Liver (tissue), 9 donors: ENCODE measurements around the gene HPS1. TPM values are rescaled to one million over a fixed set of nuclear protein-coding genes. Genes with fewer than 3 reads are reported as not detected.
A peak's percentile ranks its signal among the peaks of the same experiment; 100 is the strongest.

Experiments used
- DNase-seq: peaks from one replicate; pipeline ENCODE4 v3.0.0-alpha.2; 2017; ENCODE audit warnings: low spot score
- H3K27ac ChIP-seq, 2 donors: one replicate each; pipeline ENCODE4 v1.7.0; 2013; ENCODE audit warnings: inconsistent platforms in 2 of 2, low read length in 2 of 2, control low read depth in 1 of 2, low read depth in 1 of 2, mild to moderate bottlenecking in 1 of 2
- H3K27me3 ChIP-seq, 4 donors: one replicate each; pipeline versions ENCODE4 v1.6.1 to v1.7.0; 2013; ENCODE audit warnings: low read length in 3 of 4, inconsistent platforms in 1 of 4, mild to moderate bottlenecking in 1 of 4, moderate library complexity in 1 of 4; ENCODE audit not compliant: control insufficient read depth in 4 of 4, insufficient read depth in 4 of 4
- H3K36me3 ChIP-seq, 4 donors: one replicate each; pipeline versions ENCODE4 v1.6.1 to v1.7.0; 2013; ENCODE audit warnings: low read length in 3 of 4, mild to moderate bottlenecking in 3 of 4, low read depth in 1 of 4, moderate library complexity in 1 of 4; ENCODE audit not compliant: control insufficient read depth in 4 of 4, insufficient read depth in 3 of 4
- H3K4me1 ChIP-seq, 4 donors: one replicate each; pipeline versions ENCODE4 v1.6.1 to v1.7.0; 2013; ENCODE audit warnings: low read length in 3 of 4, mild to moderate bottlenecking in 3 of 4, moderate library complexity in 1 of 4; ENCODE audit not compliant: control insufficient read depth in 4 of 4, insufficient read depth in 4 of 4
- H3K4me3 ChIP-seq, 3 donors: one replicate each; pipeline versions ENCODE4 v1.6.1 to v1.7.0; 2013; ENCODE audit warnings: low read length in 3 of 3, control low read depth in 1 of 3, low read depth in 1 of 3, mild to moderate bottlenecking in 1 of 3
- H3K9ac ChIP-seq, 2 donors: one replicate each; pipeline ENCODE4 v1.7.0; 2013; ENCODE audit warnings: low read length in 2 of 2, mild to moderate bottlenecking in 2 of 2, moderate library complexity in 2 of 2, control low read depth in 1 of 2, low read depth in 1 of 2
- H3K9me3 ChIP-seq, 4 donors: one replicate each; pipeline versions ENCODE4 v1.6.1 to v1.7.0; 2013; ENCODE audit warnings: low read length in 3 of 4; ENCODE audit not compliant: control insufficient read depth in 4 of 4
- ATF3 ChIP-seq: IDR thresholded peaks from 2 replicates; pipeline ENCODE4 v1.6.1; 2016; ENCODE audit warnings: antibody characterized with exemption
- CTCF ChIP-seq: fragments of 150-350 bp; IDR thresholded peaks from 2 replicates; pipeline ENCODE4 v1.5.1; 2017; ENCODE audit warnings: improper control_type of control experiment, low read depth, low read length; ENCODE audit not compliant: missing input control
- EGR1 ChIP-seq, 2 donors: IDR thresholded peaks; 2 replicates each; pipeline ENCODE4 v1.6.1; 2016 to 2018; ENCODE audit warnings: antibody characterized with exemption in 2 of 2, low read depth in 2 of 2
- FOXA1 ChIP-seq: IDR thresholded peaks from 2 replicates; pipeline ENCODE4 v1.6.1; 2016; ENCODE audit warnings: antibody characterized with exemption
- FOXA2 ChIP-seq: IDR thresholded peaks from 2 replicates; pipeline ENCODE4 v1.6.1; 2016; ENCODE audit warnings: antibody characterized with exemption
- GABPA ChIP-seq, 2 donors: IDR thresholded peaks in 1 of 2; conservative IDR thresholded peaks in 1 of 2; 2 replicates each; pipeline ENCODE4 v1.6.1; 2016; ENCODE audit warnings: antibody characterized with exemption in 2 of 2, mild to moderate bottlenecking in 1 of 2, moderate library complexity in 1 of 2
- HNF4A ChIP-seq, 2 donors: conservative IDR thresholded peaks; 2 replicates each; pipeline ENCODE4 v1.6.1; 2016; ENCODE audit warnings: antibody characterized with exemption in 2 of 2, mild to moderate bottlenecking in 2 of 2
- HNF4G ChIP-seq: IDR thresholded peaks from 2 replicates; pipeline ENCODE4 v1.6.1; 2016; ENCODE audit warnings: antibody characterized with exemption
- JUND ChIP-seq, 2 donors: IDR thresholded peaks; 2 replicates each; pipeline ENCODE4 v1.6.1; 2016; ENCODE audit warnings: antibody characterized with exemption in 2 of 2
- MAX ChIP-seq: IDR thresholded peaks from 2 replicates; pipeline ENCODE4 v1.6.1; 2016; ENCODE audit warnings: antibody characterized with exemption
- NR2F2 ChIP-seq: IDR thresholded peaks from 2 replicates; pipeline ENCODE4 v1.6.1; 2016; ENCODE audit warnings: antibody characterized with exemption
- RAD21 ChIP-seq, 2 donors: IDR thresholded peaks; 2 replicates each; pipeline ENCODE4 v1.6.1; 2016; ENCODE audit warnings: antibody characterized with exemption in 2 of 2, mild to moderate bottlenecking in 2 of 2
- RXRA ChIP-seq, 2 donors: IDR thresholded peaks; 2 replicates each; pipeline ENCODE4 v1.6.1; 2017 to 2018; ENCODE audit warnings: antibody characterized with exemption in 2 of 2, mild to moderate bottlenecking in 1 of 2
- SP1 ChIP-seq: IDR thresholded peaks from 2 replicates; pipeline ENCODE4 v1.6.1; 2018; ENCODE audit warnings: antibody characterized with exemption, mild to moderate bottlenecking
- TAF1 ChIP-seq: conservative IDR thresholded peaks from 2 replicates; pipeline ENCODE4 v1.6.1; 2016; ENCODE audit warnings: antibody characterized with exemption, mild to moderate bottlenecking
- YY1 ChIP-seq: IDR thresholded peaks from 2 replicates; pipeline ENCODE4 v1.6.1; 2016; ENCODE audit warnings: antibody characterized with exemption, mild to moderate bottlenecking
- WGBS: extraction: QIAGEN DNeasy Blood & Tissue Kit; methylation state at CpG from one replicate; pipeline ENCODE4 v1.1.7; 2013; 5-methylcytosine and 5-hydroxymethylcytosine counted together
- polyA plus RNA-seq, 2 donors: library from polyadenylated mRNA; stranded (reverse) in 1 of 2; unstranded in 1 of 2; fragments of 200-250 nt in 1 of 2; fragments of >200 nt in 1 of 2; fragmentation: Nextera tagmentation in 1 of 2; extraction: Ambion mirVana in 1 of 2; gene quantifications; one replicate each; pipeline versions ENCODE4 v1.2.1 to v1.2.3, GENCODE V29; 2013 to 2015
- total RNA-seq, 2 donors: library from RNA; depleted of rRNA; stranded (reverse); fragments of >200 nt; gene quantifications; one replicate each; pipeline ENCODE4 v1.2.3, GENCODE V29; 2014
- TF ChIP-seq, protein P1 (sequence below): IDR thresholded peaks from 2 replicates; pipeline ENCODE4 v1.6.1; 2016; ENCODE audit warnings: antibody characterized with exemption, mild to moderate bottlenecking
- TF ChIP-seq, protein P2 (sequence below): IDR thresholded peaks from 2 replicates; pipeline ENCODE4 v1.6.1; 2016; ENCODE audit warnings: antibody characterized with exemption
- donor health status: healthy.
- donor health status: healthy.
- donor health status: healthy.
- donor health status: healthy.
- donor health status: healthy.

Gene HPS1
- total and polyA plus RNA-seq, 4 donors = 19.9 to 56.7 (median 29.8) TPM

DNA sequence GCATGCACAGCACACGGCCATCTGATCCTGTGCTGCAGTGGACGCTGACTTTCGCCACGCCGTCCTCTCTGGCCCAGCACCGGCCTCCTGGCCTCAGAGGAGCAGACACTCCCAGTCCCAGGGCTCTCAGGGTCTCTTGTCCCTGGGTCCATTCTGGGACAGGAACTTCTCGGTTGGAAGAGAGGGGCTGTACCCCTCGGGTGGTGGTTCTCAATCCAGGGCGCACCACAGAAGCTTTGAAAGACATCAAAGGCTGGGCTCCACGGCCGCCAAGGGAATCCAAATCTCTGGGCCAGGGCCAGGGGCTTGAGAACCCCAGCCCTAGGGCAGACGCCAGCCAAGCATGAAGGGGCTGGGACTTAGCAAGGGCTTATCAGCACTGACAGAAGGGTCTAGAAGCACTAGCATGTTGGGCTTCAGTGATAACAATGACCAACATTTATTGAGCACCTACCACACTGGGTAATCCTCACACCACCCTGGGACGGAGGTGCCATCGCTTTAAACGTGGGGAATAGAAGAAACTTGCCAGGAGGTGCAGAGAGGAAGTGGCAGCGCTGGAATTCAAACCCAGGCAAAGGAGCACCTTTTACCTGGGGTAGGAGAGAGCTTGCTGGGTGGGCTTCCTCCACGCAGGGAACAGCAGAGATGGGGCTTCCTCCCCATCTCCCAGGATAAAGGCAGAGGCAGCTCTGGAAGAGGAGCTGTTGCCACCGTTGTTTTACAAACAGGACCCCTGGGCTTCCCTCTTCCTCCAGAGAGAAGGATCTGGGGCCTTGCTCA lies 29.9 kb downstream of the HPS1 start:
- Histone ChIP-seq H3K27me3 (no peaks in the 10 kb centered on the region), H3K27ac (no peak overlapping the region), H3K9me3 (no peaks in the 10 kb centered on the region), H3K4me3 (no peak overlapping the region), H3K9ac (no peak overlapping the region), H3K4me1 (peaks cover 6 to 50% (median 30%) of the 10 kb centered on the region in 4 donors), H3K36me3 (peaks cover 0 to 19% (median 6%) of the 10 kb centered on the region in 4 donors)
- TF ChIP-seq TAF1 (no peak), FOXA1 (no peak), CTCF (no peak), YY1 (no peak), GABPA (IDR thresholded peaks at IDR 0.05 in 1 of 2, conservative IDR thresholded peaks at IDR 0.05 in 1 of 2) (no peak), HNF4A (conservative IDR thresholded peaks at IDR 0.05) (no peak), JUND (IDR thresholded peaks at IDR 0.05) (no peak), FOXA2 (no peak), EGR1 (IDR thresholded peaks at IDR 0.05; ENCODE audit: low read depth in 2 of 2) (no peak), MAX (no peak), SP1 (no peak), RXRA (IDR thresholded peaks at IDR 0.05) (no peak)
- TF ChIP-seq, protein P1, sequence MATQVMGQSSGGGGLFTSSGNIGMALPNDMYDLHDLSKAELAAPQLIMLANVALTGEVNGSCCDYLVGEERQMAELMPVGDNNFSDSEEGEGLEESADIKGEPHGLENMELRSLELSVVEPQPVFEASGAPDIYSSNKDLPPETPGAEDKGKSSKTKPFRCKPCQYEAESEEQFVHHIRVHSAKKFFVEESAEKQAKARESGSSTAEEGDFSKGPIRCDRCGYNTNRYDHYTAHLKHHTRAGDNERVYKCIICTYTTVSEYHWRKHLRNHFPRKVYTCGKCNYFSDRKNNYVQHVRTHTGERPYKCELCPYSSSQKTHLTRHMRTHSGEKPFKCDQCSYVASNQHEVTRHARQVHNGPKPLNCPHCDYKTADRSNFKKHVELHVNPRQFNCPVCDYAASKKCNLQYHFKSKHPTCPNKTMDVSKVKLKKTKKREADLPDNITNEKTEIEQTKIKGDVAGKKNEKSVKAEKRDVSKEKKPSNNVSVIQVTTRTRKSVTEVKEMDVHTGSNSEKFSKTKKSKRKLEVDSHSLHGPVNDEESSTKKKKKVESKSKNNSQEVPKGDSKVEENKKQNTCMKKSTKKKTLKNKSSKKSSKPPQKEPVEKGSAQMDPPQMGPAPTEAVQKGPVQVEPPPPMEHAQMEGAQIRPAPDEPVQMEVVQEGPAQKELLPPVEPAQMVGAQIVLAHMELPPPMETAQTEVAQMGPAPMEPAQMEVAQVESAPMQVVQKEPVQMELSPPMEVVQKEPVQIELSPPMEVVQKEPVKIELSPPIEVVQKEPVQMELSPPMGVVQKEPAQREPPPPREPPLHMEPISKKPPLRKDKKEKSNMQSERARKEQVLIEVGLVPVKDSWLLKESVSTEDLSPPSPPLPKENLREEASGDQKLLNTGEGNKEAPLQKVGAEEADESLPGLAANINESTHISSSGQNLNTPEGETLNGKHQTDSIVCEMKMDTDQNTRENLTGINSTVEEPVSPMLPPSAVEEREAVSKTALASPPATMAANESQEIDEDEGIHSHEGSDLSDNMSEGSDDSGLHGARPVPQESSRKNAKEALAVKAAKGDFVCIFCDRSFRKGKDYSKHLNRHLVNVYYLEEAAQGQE = no peak
- 95% methylated on average over 18 of the region's 18 CpGs for WGBS
- DNase-seq = no peak

- Histone ChIP-seq H3K4me1 (peaks cover 6 to 44% (median 27%) of the 10 kb centered on the region in 4 donors), H3K9ac (no peak overlapping the region), H3K27me3 (no peaks in the 10 kb centered on the region), H3K9me3 (no peaks in the 10 kb centered on the region), H3K27ac (peak overlapping the region in 1 of 2 donors; percentile 76), H3K4me3 (no peak overlapping the region), H3K36me3 (peaks cover 0 to 19% (median 6%) of the 10 kb centered on the region in 4 donors)
- TF ChIP-seq RAD21 (IDR thresholded peaks at IDR 0.05) (no peak), ATF3 (no peak), FOXA2 (no peak), YY1 (no peak), RXRA (IDR thresholded peaks at IDR 0.05) (no peak), FOXA1 (no peak), HNF4A (conservative IDR thresholded peaks at IDR 0.05) (no peak), HNF4G (no peak), SP1 (no peak), GABPA (IDR thresholded peaks at IDR 0.05 in 1 of 2, conservative IDR thresholded peaks at IDR 0.05 in 1 of 2) (no peak), TAF1 (no peak), EGR1 (IDR thresholded peaks at IDR 0.05; ENCODE audit: low read depth in 2 of 2) (no peak), NR2F2 (no peak)
- TF ChIP-seq, protein P2, sequence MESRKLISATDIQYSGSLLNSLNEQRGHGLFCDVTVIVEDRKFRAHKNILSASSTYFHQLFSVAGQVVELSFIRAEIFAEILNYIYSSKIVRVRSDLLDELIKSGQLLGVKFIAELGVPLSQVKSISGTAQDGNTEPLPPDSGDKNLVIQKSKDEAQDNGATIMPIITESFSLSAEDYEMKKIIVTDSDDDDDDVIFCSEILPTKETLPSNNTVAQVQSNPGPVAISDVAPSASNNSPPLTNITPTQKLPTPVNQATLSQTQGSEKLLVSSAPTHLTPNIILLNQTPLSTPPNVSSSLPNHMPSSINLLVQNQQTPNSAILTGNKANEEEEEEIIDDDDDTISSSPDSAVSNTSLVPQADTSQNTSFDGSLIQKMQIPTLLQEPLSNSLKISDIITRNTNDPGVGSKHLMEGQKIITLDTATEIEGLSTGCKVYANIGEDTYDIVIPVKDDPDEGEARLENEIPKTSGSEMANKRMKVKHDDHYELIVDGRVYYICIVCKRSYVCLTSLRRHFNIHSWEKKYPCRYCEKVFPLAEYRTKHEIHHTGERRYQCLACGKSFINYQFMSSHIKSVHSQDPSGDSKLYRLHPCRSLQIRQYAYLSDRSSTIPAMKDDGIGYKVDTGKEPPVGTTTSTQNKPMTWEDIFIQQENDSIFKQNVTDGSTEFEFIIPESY = no peak
- TF ChIP-seq, protein P1 = no peak
- WGBS = 74% methylated on average over 8 of the region's 8 CpGs
- no peak for DNase-seq
Observed at GRCh38 chr10:98415731-98416119, 31.0 kb downstream of the HPS1 start.
